Nephron progenitor cell (in vitro differentiated cells): ENCODE data around the gene KDM6A.
"Not testable (repeated sequence)": the region's sequence is repeated elsewhere in the genome, so short reads cannot be mapped to it uniquely, and the experiment has no call there.

Source experiments
- DNase-seq: peaks from one replicate; pipeline ENCODE4 v3.0.0; 2021
- H3K27ac Mint-ChIP-seq: 2 replicates; pipeline ENCODE4 v1.8.0; 2021; ENCODE audit warnings: mild to moderate bottlenecking, moderate library complexity, mixed read lengths
- H3K27me3 Mint-ChIP-seq: 2 replicates; pipeline ENCODE4 v1.8.0; 2021; ENCODE audit warnings: mild to moderate bottlenecking, low read depth, mixed read lengths; ENCODE audit not compliant: poor library complexity
- H3K36me3 Mint-ChIP-seq: 2 replicates; pipeline ENCODE4 v1.8.0; 2021; ENCODE audit warnings: low read depth, mixed read lengths
- H3K4me1 Mint-ChIP-seq: 2 replicates; pipeline ENCODE4 v1.8.0; 2021; ENCODE audit warnings: mixed read lengths
- H3K4me3 Mint-ChIP-seq: 2 replicates; pipeline ENCODE4 v1.8.0; 2021; ENCODE audit warnings: mild to moderate bottlenecking, moderate library complexity, mixed read lengths
- H3K9me3 Mint-ChIP-seq: 2 replicates; pipeline ENCODE4 v1.8.0; 2021; ENCODE audit warnings: mild to moderate bottlenecking, moderate library complexity, mixed read lengths
- TF ChIP-seq, protein P1 (sequence below): fragments of 200-600 bp; sonication (generic); IDR thresholded peaks from 2 replicates; pipeline ENCODE4 v1.5.0; 2021; ENCODE audit warnings: antibody characterized with exemption

The KDM6A gene

DNA sequence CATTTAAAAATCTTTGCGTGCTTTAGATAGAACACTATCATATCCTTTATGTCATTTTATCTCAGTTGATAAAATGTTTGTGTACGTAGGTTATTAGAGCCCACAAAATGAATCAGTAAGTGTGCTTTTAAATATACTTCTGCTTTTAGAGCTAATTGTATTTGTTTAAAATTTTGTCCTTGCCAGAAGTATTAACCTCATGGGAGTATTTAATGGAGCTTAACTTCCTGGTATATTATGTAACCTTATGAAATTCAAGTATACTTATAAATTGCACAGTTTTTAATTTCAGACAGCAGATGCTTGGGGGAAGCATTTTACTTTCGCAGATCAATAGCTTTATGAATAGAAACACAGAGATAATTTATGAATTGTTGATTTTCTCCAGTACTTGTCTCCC lies 237.5 kb downstream of the KDM6A start:
- no peak overlapping the region for H3K4me3 Mint-ChIP-seq
- H3K36me3 Mint-ChIP-seq: peaks cover 30% of the 10 kb centered on the region
- H3K27me3 Mint-ChIP-seq: peaks cover 1% of the 10 kb centered on the region
- DNase-seq: no peak
- TF ChIP-seq, protein P1, sequence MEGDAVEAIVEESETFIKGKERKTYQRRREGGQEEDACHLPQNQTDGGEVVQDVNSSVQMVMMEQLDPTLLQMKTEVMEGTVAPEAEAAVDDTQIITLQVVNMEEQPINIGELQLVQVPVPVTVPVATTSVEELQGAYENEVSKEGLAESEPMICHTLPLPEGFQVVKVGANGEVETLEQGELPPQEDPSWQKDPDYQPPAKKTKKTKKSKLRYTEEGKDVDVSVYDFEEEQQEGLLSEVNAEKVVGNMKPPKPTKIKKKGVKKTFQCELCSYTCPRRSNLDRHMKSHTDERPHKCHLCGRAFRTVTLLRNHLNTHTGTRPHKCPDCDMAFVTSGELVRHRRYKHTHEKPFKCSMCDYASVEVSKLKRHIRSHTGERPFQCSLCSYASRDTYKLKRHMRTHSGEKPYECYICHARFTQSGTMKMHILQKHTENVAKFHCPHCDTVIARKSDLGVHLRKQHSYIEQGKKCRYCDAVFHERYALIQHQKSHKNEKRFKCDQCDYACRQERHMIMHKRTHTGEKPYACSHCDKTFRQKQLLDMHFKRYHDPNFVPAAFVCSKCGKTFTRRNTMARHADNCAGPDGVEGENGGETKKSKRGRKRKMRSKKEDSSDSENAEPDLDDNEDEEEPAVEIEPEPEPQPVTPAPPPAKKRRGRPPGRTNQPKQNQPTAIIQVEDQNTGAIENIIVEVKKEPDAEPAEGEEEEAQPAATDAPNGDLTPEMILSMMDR: no peak
- peaks cover 15% of the 10 kb centered on the region for H3K9me3 Mint-ChIP-seq
- no peak overlapping the region for H3K27ac Mint-ChIP-seq
- H3K4me1 Mint-ChIP-seq: no peaks in the 10 kb centered on the region

DNA sequence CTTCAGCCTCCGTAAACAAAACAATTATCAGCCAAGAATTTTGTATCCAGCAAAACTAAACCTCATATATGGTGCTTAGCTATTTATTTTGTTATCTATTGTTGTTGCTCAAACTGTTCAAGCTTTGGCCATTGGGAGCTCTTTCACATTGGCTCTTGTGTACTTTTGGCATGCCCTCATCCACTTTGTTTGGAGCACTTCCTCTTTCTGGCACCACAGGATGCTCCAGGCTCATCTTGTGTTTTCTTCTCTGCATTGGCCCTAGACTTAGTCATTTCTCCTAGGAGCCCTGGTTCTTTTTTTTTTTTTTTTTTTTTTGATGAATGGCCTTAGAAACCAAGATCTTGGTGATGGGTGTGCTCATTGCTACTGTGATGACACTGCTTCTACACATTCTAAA lies 253.2 kb downstream of the KDM6A start:
- Mint-ChIP-seq H3K4me1 (no peaks in the 10 kb centered on the region), H3K9me3 (peaks cover 90% of the 10 kb centered on the region), H3K27me3 (no peaks in the 10 kb centered on the region), H3K4me3 (no peak overlapping the region), H3K36me3 (peaks cover 4% of the 10 kb centered on the region), H3K27ac (no peak overlapping the region)
- TF ChIP-seq, protein P1: no peak
- no peak for DNase-seq

DNA sequence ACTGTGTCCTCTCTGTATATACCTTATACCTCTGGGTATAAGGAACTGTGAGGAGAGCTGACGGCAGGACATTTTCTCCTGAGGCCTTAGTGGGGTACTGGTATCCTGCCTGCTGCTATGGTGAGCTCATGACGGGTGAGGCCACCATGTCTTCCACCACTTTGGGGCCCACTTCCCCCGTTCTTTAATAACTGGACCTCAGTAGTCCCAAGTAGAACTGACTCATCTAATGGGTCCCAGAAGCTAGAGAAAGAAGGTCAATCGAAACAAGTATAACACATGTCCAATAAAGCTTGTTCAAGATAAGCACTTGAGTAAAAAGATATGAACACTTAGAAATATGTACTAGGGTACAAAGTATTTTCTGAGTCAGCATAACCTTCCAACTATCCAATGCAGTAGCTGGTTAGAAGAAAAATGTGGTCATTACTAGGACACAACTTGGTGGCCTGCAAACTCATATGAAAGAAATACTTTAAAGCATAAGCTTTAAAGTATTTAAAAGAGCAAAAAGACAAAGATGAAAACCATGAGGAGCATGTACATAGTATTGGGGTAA lies 256.0 kb downstream of the KDM6A start:
- H3K9me3 Mint-ChIP-seq: peaks cover 84% of the 10 kb centered on the region
- no peak for DNase-seq
- no peaks in the 10 kb centered on the region for H3K27me3 Mint-ChIP-seq
- H3K36me3 Mint-ChIP-seq: peaks cover 10% of the 10 kb centered on the region
- no peaks in the 10 kb centered on the region for H3K4me1 Mint-ChIP-seq
- H3K4me3 Mint-ChIP-seq: no peak overlapping the region
- no peak overlapping the region for H3K27ac Mint-ChIP-seq
- TF ChIP-seq, protein P1: no peak

DNA sequence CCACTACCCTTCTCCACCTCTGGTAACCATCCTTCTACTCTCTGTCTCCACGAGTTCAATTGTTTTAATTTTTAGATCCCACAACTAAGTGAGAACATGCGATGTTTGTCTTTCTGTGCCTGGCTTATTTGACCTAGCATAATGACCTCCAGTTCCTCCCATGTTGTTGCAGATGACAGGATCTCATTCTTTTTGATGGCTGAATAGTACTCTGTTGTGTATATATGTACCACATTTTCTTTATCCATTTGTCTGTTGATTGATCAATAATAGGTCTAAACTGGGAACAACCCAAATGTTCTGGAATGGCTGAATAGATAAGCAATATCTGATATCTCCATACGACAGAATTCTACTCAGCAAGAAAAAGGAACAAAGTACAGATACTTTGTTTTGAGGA lies 260.5 kb downstream of the KDM6A start:
- no peak overlapping the region for H3K4me3 Mint-ChIP-seq
- no peaks in the 10 kb centered on the region for H3K27me3 Mint-ChIP-seq
- H3K9me3 Mint-ChIP-seq: peaks cover 58% of the 10 kb centered on the region
- no peak overlapping the region for H3K27ac Mint-ChIP-seq
- TF ChIP-seq, protein P1: no peak
- no peak for DNase-seq
- H3K4me1 Mint-ChIP-seq: no peaks in the 10 kb centered on the region
- peaks cover 8% of the 10 kb centered on the region for H3K36me3 Mint-ChIP-seq

DNA sequence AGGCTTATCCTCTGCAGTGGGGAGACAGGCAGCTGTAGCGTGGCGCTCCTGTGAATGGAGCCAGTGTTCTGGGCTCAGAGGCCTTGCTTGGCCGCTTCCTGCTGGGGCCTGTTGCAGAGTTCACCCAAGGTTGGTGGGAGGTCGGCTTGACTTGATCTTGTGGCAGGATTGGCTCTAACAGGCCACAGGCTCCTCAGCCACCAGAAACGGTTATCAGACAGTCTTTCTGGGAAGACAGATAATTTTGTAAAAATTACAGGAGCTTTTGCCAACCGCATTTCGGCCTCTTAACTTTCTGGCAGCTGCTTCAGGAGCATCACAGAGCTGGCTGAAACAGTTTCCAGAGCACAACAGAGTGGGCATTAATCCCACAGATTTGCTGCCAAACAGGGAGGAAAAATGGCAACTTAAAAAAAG lies 261.3 kb downstream of the KDM6A start:
- Mint-ChIP-seq H3K27ac (no peak overlapping the region), H3K36me3 (peaks cover 8% of the 10 kb centered on the region), H3K27me3 (no peaks in the 10 kb centered on the region), H3K4me1 (no peaks in the 10 kb centered on the region), H3K4me3 (no peak overlapping the region), H3K9me3 (peaks cover 52% of the 10 kb centered on the region)
- no peak for DNase-seq
- TF ChIP-seq, protein P1: no peak

DNA sequence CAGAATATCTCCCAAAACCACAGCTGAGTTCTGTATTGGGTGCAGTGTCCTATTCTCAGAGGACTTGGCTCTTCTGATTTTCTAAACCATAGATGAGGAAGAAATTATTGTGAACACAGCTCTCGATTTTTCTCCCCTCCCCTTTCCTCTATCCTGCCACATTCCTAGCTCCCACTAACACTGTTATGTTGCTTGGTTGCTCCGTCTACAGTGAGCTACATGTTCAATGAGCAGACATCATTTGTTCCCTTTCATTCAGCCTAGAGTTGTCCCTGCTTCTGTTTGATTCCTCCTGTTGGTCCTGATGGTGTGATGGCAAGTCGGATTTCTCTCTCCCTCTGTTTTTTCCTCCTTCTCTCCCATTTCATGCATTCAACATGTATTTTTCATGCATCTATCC lies 261.8 kb downstream of the KDM6A start:
- Mint-ChIP-seq H3K9me3 (peaks cover 57% of the 10 kb centered on the region), H3K36me3 (peaks cover 8% of the 10 kb centered on the region), H3K4me1 (no peaks in the 10 kb centered on the region), H3K27ac (no peak overlapping the region), H3K4me3 (no peak overlapping the region), H3K27me3 (no peaks in the 10 kb centered on the region)
- DNase-seq: no peak
- TF ChIP-seq, protein P1: no peak

DNA sequence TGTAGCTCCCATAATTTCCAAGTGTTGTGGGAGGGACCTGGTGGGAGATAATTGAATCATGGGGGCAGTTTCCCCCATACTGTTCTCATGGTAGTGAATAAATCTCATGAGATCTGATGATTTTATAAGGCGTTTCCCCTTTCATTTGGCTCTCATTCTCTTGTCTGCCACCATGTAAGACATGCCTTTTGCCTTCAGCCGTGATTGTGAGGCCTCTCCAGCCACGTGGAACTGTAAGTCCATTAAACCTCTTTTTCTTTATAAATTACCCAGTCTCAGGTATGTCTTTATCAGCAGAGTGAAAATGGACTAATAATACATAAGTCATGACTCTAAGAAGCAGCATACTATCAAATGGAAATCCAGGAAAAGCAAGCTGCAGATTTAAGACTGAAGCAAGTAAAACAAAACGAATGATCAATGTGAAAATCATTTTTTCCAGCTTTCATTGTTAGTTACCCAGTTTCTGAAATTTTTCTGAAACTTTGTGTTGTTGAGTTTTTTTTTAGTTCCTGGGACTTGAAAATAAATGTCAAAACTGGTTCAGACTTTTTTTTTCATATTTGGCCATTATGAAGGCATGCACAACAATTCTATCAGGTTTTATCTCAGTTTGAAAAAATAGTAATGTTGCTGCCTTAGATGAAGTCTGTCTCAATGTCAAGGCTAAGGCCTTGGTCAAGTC lies 262.5 kb downstream of the KDM6A start:
- not testable (repeated sequence) for DNase-seq, H3K36me3 Mint-ChIP-seq, H3K4me3 Mint-ChIP-seq, H3K27me3 Mint-ChIP-seq, H3K4me1 Mint-ChIP-seq, H3K27ac Mint-ChIP-seq
- H3K9me3 Mint-ChIP-seq: peaks cover 56% of the 10 kb centered on the region
